Gastroesophageal sphincter (tissue), 3 donors: ENCODE data around the gene CDH11.

Source experiments
- CTCF ChIP-seq, 4 experiments: fragments of 200-600 bp in 2 of 4; fragments of 450-650 bp in 2 of 4; sonication (generic) in 1 of 4; IDR thresholded peaks; one replicate each; pipeline ENCODE4 v1.5.1; 2017 to 2019; ENCODE audit warnings: antibody characterized with exemption in 4 of 4, mild to moderate bottlenecking in 2 of 4, moderate library complexity in 2 of 4
- POLR2A ChIP-seq, 2 donors: fragments of 450-650 bp; IDR thresholded peaks; one replicate each; pipeline ENCODE4 v1.6.1; 2017; ENCODE audit warnings: antibody characterized with exemption in 2 of 2, mild to moderate bottlenecking in 2 of 2, moderate library complexity in 1 of 2
- POLR2AphosphoS5 ChIP-seq: sonication (generic); formaldehyde crosslinking; IDR thresholded peaks from one replicate; pipeline ENCODE4 v1.6.1; 2017; ENCODE audit warnings: antibody characterized with exemption

DNA sequence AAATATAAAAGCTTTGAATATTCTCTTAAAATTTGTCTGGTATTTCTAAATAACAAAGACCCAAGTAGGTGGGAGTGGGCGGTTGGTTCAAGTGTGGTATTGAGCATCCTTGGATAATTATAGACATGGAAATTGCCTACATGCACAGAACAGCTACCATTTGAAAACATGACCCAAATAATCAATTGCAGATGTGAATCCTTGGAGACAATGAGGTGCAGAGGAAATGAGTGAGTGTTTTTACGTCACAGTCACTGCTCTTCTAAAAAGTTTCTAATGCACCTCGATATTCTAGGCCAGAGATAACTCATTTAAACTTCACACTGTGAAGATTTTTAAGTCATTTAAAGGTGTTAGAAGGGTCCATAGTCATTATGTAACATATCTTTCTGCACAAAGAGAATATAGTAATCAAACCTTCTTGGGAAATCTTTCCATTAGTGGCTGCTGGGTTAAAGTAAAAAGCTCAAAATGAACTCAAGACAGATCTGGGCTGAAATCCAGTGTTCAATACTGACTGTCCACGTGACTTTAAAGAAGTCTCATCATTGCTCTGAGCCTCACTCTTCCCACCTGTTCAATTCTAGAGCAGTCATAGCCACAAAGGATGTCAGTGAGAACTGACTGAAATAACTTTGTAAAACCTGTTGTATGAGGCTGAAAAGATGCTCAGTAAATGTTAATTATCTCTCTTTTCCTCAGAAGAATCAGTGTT is 144.5 kb downstream of the CDH11 start:
- TF ChIP-seq POLR2A (IDR thresholded peaks at IDR 0.05) (no peak), CTCF (IDR thresholded peaks at IDR 0.05) (no peak), POLR2AphosphoS5 (no peak)
